ENCODE results near the gene PPTC7.
"Not testable (repeated sequence)": the region's sequence is repeated elsewhere in the genome, so short reads cannot be mapped to it uniquely, and the experiment has no call there.

Gene PPTC7

DNA sequence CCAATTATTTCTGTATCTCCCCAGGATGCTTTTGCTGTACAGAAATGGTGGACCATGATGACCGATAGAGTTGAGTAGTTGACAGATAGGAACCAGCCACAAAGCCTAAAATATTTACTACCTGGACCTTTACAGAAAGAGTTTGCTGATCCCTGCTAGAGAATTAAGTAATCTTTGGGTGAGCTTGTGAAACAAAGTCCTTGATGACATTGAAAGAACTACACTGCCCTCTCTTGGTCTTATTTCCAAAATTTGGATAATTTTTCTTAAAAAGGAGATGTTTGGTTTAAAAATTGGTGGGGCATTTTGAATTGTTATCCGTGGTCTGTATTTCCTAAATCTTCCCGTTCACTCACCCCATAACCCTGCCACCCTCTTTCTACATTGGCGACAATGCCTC lies 17.1 kb upstream of the PPTC7 start:
- H3K27me3 ChIP-seq (ENCODE audit: insufficient read depth, low read depth, severe bottlenecking): no peaks in the 10 kb centered on the region
- TF ChIP-seq, protein P1, sequence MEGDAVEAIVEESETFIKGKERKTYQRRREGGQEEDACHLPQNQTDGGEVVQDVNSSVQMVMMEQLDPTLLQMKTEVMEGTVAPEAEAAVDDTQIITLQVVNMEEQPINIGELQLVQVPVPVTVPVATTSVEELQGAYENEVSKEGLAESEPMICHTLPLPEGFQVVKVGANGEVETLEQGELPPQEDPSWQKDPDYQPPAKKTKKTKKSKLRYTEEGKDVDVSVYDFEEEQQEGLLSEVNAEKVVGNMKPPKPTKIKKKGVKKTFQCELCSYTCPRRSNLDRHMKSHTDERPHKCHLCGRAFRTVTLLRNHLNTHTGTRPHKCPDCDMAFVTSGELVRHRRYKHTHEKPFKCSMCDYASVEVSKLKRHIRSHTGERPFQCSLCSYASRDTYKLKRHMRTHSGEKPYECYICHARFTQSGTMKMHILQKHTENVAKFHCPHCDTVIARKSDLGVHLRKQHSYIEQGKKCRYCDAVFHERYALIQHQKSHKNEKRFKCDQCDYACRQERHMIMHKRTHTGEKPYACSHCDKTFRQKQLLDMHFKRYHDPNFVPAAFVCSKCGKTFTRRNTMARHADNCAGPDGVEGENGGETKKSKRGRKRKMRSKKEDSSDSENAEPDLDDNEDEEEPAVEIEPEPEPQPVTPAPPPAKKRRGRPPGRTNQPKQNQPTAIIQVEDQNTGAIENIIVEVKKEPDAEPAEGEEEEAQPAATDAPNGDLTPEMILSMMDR (IDR thresholded peaks at IDR 0.05; ENCODE audit: low read depth, low read length): no peak
- H3K9me3 ChIP-seq (ENCODE audit: severe bottlenecking): no peaks in the 10 kb centered on the region
- no peaks in the 10 kb centered on the region for H3K36me3 ChIP-seq
- DNase-seq: no peak
- H3K4me3 ChIP-seq (ENCODE audit: low read depth, low read length): no peak overlapping the region
- H3K27ac ChIP-seq: no peak overlapping the region

DNA sequence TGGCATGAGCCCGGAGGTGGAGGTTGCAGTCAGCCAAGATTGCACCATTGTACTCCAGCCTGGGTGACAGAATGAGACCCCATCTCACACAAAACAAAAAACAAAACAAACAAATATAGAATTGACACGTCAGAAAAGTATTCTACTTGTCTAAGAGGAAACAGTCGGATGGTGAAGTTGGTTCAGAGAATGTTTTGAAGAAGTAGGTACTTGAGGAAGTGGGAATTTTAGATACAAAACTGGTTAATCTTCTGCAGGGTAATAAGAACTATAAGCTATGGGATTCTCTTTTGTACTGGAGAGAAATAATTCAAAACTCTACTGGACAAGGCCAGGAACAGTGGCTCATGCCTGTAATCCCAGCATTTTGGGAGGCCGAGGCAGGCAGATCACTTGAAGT lies 16.2 kb upstream of the PPTC7 start:
- Histone ChIP-seq H3K27me3 (ENCODE audit: insufficient read depth, low read depth, severe bottlenecking) (no peaks in the 10 kb centered on the region), H3K4me3 (ENCODE audit: low read depth, low read length) (no peak overlapping the region), H3K9me3 (ENCODE audit: severe bottlenecking) (no peaks in the 10 kb centered on the region), H3K27ac (no peak overlapping the region), H3K36me3 (no peaks in the 10 kb centered on the region)
- TF ChIP-seq, protein P1 (IDR thresholded peaks at IDR 0.05; ENCODE audit: low read depth, low read length): no peak
- DNase-seq: no peak

DNA sequence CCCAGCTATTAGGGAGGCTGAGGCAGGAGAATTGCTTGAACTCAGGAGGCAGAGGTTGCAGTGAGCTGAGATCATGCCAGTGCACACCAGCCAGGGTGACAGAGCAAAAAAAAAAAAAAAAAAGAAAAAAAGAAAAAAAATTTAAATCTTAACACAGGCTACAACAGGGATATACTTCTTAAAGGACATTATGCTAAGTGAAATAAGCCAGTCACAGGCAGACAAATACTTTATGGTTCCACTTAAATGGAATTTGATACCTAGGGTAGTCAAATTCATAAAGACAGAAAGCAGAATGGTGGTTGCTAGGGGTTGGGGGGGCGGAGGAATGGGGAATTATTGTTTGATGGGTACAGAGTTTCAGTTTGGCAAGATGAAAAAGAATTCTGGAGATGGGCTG lies 14.8 kb upstream of the PPTC7 start:
- Histone ChIP-seq H3K27me3 (ENCODE audit: insufficient read depth, low read depth, severe bottlenecking) (no peaks in the 10 kb centered on the region), H3K9me3 (ENCODE audit: severe bottlenecking) (no peaks in the 10 kb centered on the region), H3K27ac (no peak overlapping the region), H3K36me3 (no peaks in the 10 kb centered on the region), H3K4me3 (ENCODE audit: low read depth, low read length) (no peak overlapping the region)
- no peak for DNase-seq
- TF ChIP-seq, protein P1 (IDR thresholded peaks at IDR 0.05; ENCODE audit: low read depth, low read length): no peak

DNA sequence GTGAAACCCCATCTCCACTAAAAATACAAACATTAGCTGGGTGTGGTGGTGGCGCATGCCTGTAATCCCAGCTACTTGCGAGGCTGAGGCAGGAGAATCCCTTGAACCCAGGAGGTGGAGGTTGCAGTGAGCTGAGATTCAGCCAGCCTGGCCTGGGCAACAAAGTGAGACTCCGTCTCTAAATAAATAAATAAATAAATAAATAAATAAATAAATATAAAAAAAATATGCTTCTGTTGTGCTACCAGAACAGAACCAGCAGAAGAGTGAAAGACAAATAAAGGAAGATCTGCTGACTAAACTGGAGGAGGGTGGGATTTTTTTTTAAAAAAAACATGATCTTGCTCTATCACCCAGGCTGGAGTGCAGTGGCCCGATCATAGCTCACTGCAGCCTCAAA lies 9.8 kb upstream of the PPTC7 start:
- H3K9me3 ChIP-seq (ENCODE audit: severe bottlenecking); DNase-seq; H3K27ac ChIP-seq; H3K4me3 ChIP-seq (ENCODE audit: low read depth, low read length); H3K27me3 ChIP-seq (ENCODE audit: insufficient read depth, low read depth, severe bottlenecking); H3K36me3 ChIP-seq: not testable (repeated sequence)

DNA sequence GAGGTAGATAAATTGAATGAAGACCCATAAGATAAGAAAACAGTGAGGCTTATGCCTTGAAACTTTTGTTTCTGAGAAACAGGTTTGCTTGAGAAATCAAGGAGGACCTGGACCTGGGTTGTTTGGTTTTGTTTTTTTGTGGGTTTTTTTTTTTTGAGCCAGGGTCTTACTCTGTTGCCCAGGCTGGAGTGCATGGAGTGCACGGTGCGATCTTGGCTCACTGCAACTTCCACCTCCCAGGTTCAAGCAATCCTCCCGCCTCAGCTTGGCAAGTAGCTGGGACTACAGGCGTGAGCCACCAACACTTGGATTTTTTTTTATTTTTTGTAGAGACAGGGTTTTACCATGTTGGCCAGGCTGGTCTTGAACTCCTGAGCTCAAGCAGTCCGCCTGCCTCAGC lies 9.0 kb upstream of the PPTC7 start:
- no peaks in the 10 kb centered on the region for H3K27me3 ChIP-seq (ENCODE audit: insufficient read depth, low read depth, severe bottlenecking)
- no peaks in the 10 kb centered on the region for H3K9me3 ChIP-seq (ENCODE audit: severe bottlenecking)
- TF ChIP-seq, protein P1 (IDR thresholded peaks at IDR 0.05; ENCODE audit: low read depth, low read length): no peak
- DNase-seq: no peak
- H3K36me3 ChIP-seq: no peaks in the 10 kb centered on the region
- no peak overlapping the region for H3K4me3 ChIP-seq (ENCODE audit: low read depth, low read length)
- no peak overlapping the region for H3K27ac ChIP-seq

DNA sequence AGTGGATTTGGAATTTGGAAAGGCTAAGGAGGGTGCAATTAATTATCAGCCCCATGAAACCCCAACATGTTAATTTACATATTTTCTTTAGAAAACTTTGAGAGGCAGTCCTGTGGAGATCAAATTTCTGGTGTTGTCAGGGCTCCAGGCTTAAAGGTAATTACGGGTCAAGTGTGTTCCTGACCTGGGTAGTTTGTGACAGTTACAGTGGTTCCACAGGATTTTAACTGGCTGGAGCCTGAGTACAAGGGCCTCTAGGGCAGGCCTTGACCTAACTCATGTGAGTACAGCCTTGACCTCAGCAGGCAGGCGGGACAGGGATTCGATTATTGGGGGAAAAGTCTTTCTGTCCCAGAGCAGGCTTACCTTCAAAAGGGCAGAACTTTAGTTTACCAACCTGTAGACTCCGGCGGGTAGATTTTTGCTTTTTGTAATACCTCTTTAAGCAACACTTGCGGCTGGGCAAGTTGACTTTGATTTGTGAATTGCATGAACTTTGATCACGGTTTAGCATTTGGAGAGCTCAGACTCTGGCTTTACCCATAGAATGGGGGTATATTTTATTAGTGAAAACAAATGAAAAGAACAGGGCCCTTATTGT lies 8.4 kb upstream of the PPTC7 start:
- TF ChIP-seq, protein P1 (IDR thresholded peaks at IDR 0.05; ENCODE audit: low read depth, low read length): no peak
- no peak for DNase-seq
- H3K27ac ChIP-seq: no peak overlapping the region; the same call in 1 of the 2 replicates

More for the DNA sequence above, 8.4 kb upstream of the PPTC7 start:
- Histone ChIP-seq H3K9me3 (ENCODE audit: severe bottlenecking) (no peaks in the 10 kb centered on the region), H3K36me3 (no peaks in the 10 kb centered on the region), H3K27me3 (ENCODE audit: insufficient read depth, low read depth, severe bottlenecking) (no peaks in the 10 kb centered on the region), H3K4me3 (ENCODE audit: low read depth, low read length) (no peak overlapping the region)

All from WERI-Rb-1 (cell line).